Psoas muscle (tissue), 8 donors: ENCODE data around the gene IQCH. TPM values are rescaled to one million over a fixed set of nuclear protein-coding genes. Genes with fewer than 3 reads are reported as not detected.
A peak's percentile ranks its signal among the peaks of the same experiment; 100 is the strongest.

Experiments used
- ATAC-seq, 4 donors: fragments of 200-7000 bp; cut with Tn5 transposase; one replicate each; pipeline ENCODE4 v1.9.1; 2020; ENCODE audit warnings: moderate library complexity in 3 of 4, mild to moderate bottlenecking in 2 of 4
- DNase-seq, 2 donors: peaks; one replicate each; pipeline ENCODE4 v3.0.0-alpha.2; 2020
- H3K27ac ChIP-seq: fragments of 200-600 bp; one replicate; pipeline ENCODE4 v1.8.0; 2022
- H3K27me3 ChIP-seq, 3 donors: fragments of 200-600 bp in 1 of 3; one replicate each; pipeline versions ENCODE4 v1.6.1 to v1.8.0; 2013 to 2022; ENCODE audit warnings: low read length in 2 of 3, mild to moderate bottlenecking in 2 of 3, moderate library complexity in 1 of 3; ENCODE audit not compliant: insufficient read depth in 3 of 3
- H3K36me3 ChIP-seq, 2 donors: fragments of 200-600 bp in 1 of 2; one replicate each; pipeline versions ENCODE4 v1.6.1 to v1.8.0; 2013 to 2022; ENCODE audit warnings: low read depth in 1 of 2, mild to moderate bottlenecking in 1 of 2, moderate library complexity in 1 of 2; ENCODE audit not compliant: insufficient read depth in 1 of 2
- H3K4me1 ChIP-seq: fragments of 200-600 bp; one replicate; pipeline ENCODE4 v1.8.0; 2022
- H3K4me3 ChIP-seq: fragments of 200-600 bp; one replicate; pipeline ENCODE4 v1.8.0; 2022; ENCODE audit warnings: mild to moderate bottlenecking
- H3K9me3 ChIP-seq: fragments of 200-600 bp; one replicate; pipeline ENCODE4 v1.8.0; 2022
- WGBS, 3 donors: extraction: QIAGEN DNeasy Blood & Tissue Kit; methylation state at CpG; one replicate each; pipeline versions ENCODE4 v1.1.6 to v1.1.7; 2013; 5-methylcytosine and 5-hydroxymethylcytosine counted together
- intact Hi-C, 2 donors: fragments of 100-400 bp; cut with DNase I; formaldehyde crosslinking; loops; one replicate each; pipeline versions ENCODE4 v1.11.0 to v1.14.2; 2022
- polyA plus RNA-seq, 3 donors: library from polyadenylated mRNA; stranded (reverse); fragments of 200-250 nt; gene quantifications; one replicate each; pipeline ENCODE4 v1.2.3, GENCODE V29; 2013
- total RNA-seq, 4 donors: library from RNA; stranded (reverse); fragmentation: NEBNext Ultra II Directional in 2 of 4; extraction: Animal tissue kit (Norgen Biotek cat#: 25700) in 2 of 4; gene quantifications; one replicate each; pipeline versions ENCODE4 v1.2.1 to v1.2.4, GENCODE V29; 2021 to 2023
- TF ChIP-seq, protein P1 (sequence below): fragments of 200-600 bp; IDR thresholded peaks from one replicate; pipeline ENCODE4 v1.8.0; 2022; ENCODE audit warnings: antibody characterized with exemption
- donor health status: healthy with polysubstance abuse.
- donor health status: DM: no; HTN: no; CAD: no; lungs with moderate emphysema.
- donor health status: Bipolar disorder and iron deficiency.
- donor health status: healthy.
- donor health status: DM: yes; HTN: yes; CAD: no.
- donor health status: DM: no; HTN: no; CAD: no.
- donor health status: DM: no; HTN: no; CAD: no.
- donor health status: DM: yes; HTN: yes; CAD: no.

IQCH gene
- total and polyA plus RNA-seq, 7 donors, result 0.27 to 1.0 (median 0.60) TPM

DNA sequence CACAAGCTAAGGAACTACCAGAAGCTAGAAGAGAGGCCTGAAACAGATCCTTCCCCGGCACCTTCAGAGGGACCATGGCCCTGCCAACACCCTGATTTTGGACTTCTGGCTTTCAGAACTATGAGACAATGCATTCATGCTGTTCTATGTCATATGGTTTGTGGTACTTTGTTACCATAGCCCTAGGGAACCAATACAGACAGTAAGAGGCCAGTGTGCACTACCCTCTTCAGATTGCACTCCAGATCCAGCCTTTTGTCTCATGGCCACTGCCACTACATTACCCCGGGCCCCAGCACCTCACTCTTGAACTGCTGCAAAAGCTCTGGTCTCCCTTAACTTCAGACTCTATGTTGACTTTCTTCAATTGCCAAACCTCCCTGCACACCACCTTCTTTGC, 24.1 kb upstream of the IQCH start:
- intact Hi-C loops, result no loop called here
- WGBS, 3 donors, result 93 to 100% (median 98%) methylated on average over 2 of the region's 2 CpGs
- no peak for ATAC-seq
- Histone ChIP-seq H3K9me3 (no peaks in the 10 kb centered on the region), H3K27me3 (no peaks in the 10 kb centered on the region), H3K27ac (no peak overlapping the region), H3K36me3 (peaks cover 9 to 66% of the 10 kb centered on the region in 2 donors), H3K4me3 (no peak overlapping the region), H3K4me1 (no peaks in the 10 kb centered on the region)
- no peak for DNase-seq
- TF ChIP-seq, protein P1, sequence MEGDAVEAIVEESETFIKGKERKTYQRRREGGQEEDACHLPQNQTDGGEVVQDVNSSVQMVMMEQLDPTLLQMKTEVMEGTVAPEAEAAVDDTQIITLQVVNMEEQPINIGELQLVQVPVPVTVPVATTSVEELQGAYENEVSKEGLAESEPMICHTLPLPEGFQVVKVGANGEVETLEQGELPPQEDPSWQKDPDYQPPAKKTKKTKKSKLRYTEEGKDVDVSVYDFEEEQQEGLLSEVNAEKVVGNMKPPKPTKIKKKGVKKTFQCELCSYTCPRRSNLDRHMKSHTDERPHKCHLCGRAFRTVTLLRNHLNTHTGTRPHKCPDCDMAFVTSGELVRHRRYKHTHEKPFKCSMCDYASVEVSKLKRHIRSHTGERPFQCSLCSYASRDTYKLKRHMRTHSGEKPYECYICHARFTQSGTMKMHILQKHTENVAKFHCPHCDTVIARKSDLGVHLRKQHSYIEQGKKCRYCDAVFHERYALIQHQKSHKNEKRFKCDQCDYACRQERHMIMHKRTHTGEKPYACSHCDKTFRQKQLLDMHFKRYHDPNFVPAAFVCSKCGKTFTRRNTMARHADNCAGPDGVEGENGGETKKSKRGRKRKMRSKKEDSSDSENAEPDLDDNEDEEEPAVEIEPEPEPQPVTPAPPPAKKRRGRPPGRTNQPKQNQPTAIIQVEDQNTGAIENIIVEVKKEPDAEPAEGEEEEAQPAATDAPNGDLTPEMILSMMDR, result no peak

DNA sequence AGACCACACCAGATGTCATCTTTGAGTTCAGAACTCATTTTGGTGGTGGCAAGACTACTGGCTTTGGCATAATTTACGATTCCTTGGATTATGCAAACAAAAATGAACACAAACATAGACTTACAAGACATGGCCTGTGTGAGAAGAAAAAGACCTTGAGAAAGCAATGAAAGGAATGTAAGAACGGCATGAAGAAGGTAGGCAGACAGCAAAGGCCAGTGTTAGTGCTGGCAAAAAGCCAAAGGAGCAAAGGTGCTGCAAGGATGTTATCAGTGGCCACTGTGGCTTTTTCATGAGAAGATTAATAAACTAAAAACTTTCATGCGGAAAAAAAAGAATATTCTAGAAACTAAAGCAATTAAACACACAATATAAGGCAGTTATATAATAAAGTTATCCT, 22.0 kb upstream of the IQCH start:
- Histone ChIP-seq H3K27ac (no peak overlapping the region), H3K9me3 (no peaks in the 10 kb centered on the region), H3K36me3 (peaks cover 9 to 70% of the 10 kb centered on the region in 2 donors), H3K4me3 (no peak overlapping the region), H3K27me3 (no peaks in the 10 kb centered on the region), H3K4me1 (no peaks in the 10 kb centered on the region)
- ATAC-seq, result no peak
- intact Hi-C loops, result no loop called here
- TF ChIP-seq, protein P1, result no peak
- WGBS, 3 donors, result 89 to 94% (median 89%) methylated on average over 3 of the region's 3 CpGs
- no peak for DNase-seq

DNA sequence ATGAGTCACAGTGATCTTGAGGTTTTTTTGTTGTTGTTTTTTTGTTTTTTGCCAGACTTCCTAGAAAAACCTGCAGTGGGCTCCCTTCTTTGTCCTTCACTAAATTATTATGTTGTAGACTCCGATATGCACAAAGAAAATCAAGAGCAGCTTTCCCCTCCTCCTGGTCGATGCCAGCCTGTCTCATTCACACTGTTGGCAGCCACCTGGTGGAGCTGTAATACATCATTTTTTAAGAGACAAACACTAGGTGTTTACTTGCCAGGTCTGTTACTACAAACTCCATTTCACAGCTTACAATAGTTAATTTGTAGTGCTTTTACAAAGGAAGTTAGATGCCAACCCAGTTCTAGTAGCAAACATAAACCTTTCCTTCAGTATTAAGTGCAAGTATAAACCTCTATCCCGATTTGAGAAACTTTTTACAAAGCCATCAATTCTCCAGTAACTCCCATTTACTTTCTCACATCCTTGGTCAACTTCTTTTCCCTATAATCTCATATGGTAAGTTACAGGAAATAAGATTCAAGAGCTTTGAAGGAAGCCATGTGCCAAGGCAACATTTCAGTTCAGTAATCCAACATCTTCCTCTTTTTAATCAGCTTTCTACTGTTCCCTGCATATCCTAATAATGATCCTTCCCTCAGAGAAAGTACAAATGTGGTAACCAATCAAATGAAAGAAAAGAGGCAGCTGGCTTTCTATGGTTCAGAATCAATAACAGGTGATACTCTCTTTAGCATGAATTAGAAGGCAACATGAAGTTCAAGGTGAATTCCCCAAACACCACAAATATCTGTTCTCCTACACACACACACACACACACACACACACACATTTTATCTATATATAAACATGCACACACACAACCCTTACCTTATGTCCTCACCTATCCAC, 14.1 kb upstream of the IQCH start:
- TF ChIP-seq, protein P1, result peak; percentile 23
- H3K4me3 ChIP-seq, result no peak overlapping the region
- ATAC-seq, result peak in 3 of 4 donors; percentile 54 to 73 (median 62)
- no peak overlapping the region for H3K27ac ChIP-seq
- peaks cover 0 to 5% of the 10 kb centered on the region in 2 donors for H3K36me3 ChIP-seq
- intact Hi-C loops, result loop anchor here in 1 of 2 donors (5.0 kb wide), 1 partner anchor 38 kb away; no protein-coding TSS in a partner anchor
- peaks cover 21% of the 10 kb centered on the region for H3K4me1 ChIP-seq
- no peaks in the 10 kb centered on the region for H3K27me3 ChIP-seq
- no peaks in the 10 kb centered on the region for H3K9me3 ChIP-seq
- DNase-seq, result no peak
- 39 to 50% (median 43%) methylated on average over 3 of the region's 3 CpGs for WGBS, 3 donors

DNA sequence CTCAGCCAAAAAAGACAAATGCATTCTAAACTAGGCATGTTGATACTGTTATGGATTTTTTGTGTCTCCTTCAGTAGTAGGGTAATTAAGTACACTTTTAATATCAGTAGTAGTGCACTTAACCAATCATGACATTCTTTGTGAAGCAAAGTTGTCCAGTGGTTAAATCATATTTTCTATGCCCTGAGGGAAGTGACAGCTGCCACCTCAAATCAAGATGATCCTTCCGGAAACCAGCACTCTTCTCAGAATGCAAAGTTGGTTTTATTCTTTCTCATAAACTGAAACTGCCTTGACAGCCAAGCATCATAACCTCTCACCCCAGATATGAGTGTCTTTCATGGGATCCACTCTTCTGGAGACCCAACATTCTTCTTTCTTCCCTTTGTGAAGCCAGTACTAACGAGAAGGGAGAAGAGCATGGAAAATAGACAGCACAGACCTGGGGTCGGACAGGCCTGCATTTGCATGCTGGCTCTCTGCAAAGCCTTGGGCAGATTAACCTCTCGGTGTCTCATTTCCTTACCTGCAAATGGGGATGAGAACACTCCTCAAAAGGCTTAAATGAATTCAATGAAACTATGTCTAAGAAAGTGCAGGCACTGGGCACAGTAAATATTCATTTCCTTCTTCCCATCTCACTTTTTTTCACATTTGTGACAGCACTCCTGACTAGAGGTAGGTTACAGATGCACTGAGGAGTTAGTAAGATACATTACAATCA, 13.3 kb upstream of the IQCH start:
- Histone ChIP-seq H3K27ac (no peak overlapping the region), H3K36me3 (peaks cover 0 to 4% of the 10 kb centered on the region in 2 donors), H3K4me1 (peaks cover 21% of the 10 kb centered on the region), H3K9me3 (no peaks in the 10 kb centered on the region), H3K4me3 (no peak overlapping the region), H3K27me3 (no peaks in the 10 kb centered on the region)
- ATAC-seq, result peak in 1 of 4 donors; percentile 33
- intact Hi-C loops, result loop anchor here in 1 of 2 donors (5.0 kb wide), 1 partner anchor 39 kb away; no protein-coding TSS in a partner anchor
- 47 to 74% (median 52%) methylated on average over 4 of the region's 4 CpGs for WGBS, 3 donors
- DNase-seq, result no peak
- TF ChIP-seq, protein P1, result no peak
